Epithelial cell of proximal tubule (primary cell): ENCODE data around the gene TMTC4. TPM values are rescaled to one million over a fixed set of nuclear protein-coding genes. Genes with fewer than 3 reads are reported as not detected.
"Not testable (repeated sequence)": the region's sequence is repeated elsewhere in the genome, so short reads cannot be mapped to it uniquely, and the experiment has no call there.

ENCODE experiments used
- DNase-seq: peaks from one replicate; pipeline ENCODE4 v3.0.0-alpha.2; 2011; ENCODE audit warnings: low read depth
- H3K4me3 ChIP-seq: 2 replicates; pipeline ENCODE4 v1.5.1; 2011; ENCODE audit warnings: low read depth, mild to moderate bottlenecking, low read length
- CTCF ChIP-seq: conservative IDR thresholded peaks from 2 replicates; pipeline ENCODE4 v1.5.1; 2012; ENCODE audit warnings: low read depth, mild to moderate bottlenecking, low read length
- total RNA-seq: library from RNA; depleted of rRNA; stranded (reverse); fragments of >200 nt; gene quantifications from 2 replicates; pipeline ENCODE4 v1.2.3, GENCODE V29; 2015

TMTC4 gene
- total RNA-seq, 1 donor from 2014 or later = 31.2 TPM

DNA sequence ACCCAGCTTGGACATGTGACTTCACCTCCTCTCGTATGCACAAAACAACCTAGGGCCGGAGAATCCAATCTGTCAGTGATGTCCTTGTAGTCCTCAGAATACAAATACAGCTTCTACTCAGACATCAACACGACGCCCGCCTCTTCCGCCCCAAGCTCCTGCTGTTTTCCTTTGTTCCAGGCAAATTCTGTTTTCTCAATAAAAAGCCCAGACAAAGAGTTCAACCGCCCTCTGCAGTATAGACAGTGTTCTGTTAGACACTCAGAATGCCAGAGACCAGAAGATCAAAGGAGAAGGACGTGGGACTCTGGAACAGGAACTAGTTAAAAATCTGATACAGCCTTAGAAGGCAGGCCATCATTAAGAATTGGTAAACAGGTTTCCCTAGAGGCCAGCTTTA lies 44.0 kb downstream of the TMTC4 start:
- TF ChIP-seq CTCF = no peak
- no peak for DNase-seq
- H3K4me3 ChIP-seq = no peak overlapping the region

- no peak for TF ChIP-seq CTCF
- H3K4me3 ChIP-seq = no peak overlapping the region
- DNase-seq = no peak
These were observed 47.5 kb downstream of the TMTC4 start for GRCh38 chr13:100627120-100627519.

GRCh38 chr13:100625447-100625846 lies 49.1 kb downstream of the TMTC4 start:
- H3K4me3 ChIP-seq = no peak overlapping the region
- TF ChIP-seq CTCF = no peak
- DNase-seq = no peak

DNA sequence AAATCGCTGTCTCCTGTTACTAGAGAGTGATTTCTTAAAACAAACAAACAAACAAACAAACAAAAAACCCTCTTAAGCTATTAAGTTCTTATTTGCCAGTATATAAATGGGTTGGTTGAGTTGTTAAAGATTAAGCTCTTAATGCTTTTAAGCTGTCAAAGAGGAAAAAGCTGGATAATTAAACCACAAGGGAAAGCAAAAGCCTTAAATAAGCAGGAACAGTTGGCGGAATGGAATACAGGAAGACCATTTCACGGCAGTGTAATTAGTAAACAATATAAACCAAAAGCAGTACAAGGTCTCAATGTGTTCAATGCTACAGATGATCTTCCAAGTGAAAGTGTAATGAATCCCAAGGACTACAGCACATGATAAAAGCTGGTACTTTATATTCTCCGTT lies 53.8 kb downstream of the TMTC4 start:
- no peak overlapping the region for H3K4me3 ChIP-seq
- no peak for TF ChIP-seq CTCF
- no peak for DNase-seq

- no peak for DNase-seq
- TF ChIP-seq CTCF = no peak
- no peak overlapping the region for H3K4me3 ChIP-seq
These were observed 54.7 kb downstream of the TMTC4 start for GRCh38 chr13:100619940-100620339.

GRCh38 chr13:100618897-100619296 lies 55.7 kb downstream of the TMTC4 start:
- not testable (repeated sequence) for H3K4me3 ChIP-seq, DNase-seq

GRCh38 chr13:100613031-100613430 lies 61.6 kb downstream of the TMTC4 start:
- no peak for DNase-seq
- TF ChIP-seq CTCF = no peak
- H3K4me3 ChIP-seq = no peak overlapping the region
